ENCODE results near the gene AGBL1. TPM values are rescaled to one million over a fixed set of nuclear protein-coding genes. Genes with fewer than 3 reads are reported as not detected.
A peak's percentile ranks its signal among the peaks of the same experiment; 100 is the strongest.

The AGBL1 gene
- polyA plus RNA-seq, 1 donor, result 25.5 TPM

DNA sequence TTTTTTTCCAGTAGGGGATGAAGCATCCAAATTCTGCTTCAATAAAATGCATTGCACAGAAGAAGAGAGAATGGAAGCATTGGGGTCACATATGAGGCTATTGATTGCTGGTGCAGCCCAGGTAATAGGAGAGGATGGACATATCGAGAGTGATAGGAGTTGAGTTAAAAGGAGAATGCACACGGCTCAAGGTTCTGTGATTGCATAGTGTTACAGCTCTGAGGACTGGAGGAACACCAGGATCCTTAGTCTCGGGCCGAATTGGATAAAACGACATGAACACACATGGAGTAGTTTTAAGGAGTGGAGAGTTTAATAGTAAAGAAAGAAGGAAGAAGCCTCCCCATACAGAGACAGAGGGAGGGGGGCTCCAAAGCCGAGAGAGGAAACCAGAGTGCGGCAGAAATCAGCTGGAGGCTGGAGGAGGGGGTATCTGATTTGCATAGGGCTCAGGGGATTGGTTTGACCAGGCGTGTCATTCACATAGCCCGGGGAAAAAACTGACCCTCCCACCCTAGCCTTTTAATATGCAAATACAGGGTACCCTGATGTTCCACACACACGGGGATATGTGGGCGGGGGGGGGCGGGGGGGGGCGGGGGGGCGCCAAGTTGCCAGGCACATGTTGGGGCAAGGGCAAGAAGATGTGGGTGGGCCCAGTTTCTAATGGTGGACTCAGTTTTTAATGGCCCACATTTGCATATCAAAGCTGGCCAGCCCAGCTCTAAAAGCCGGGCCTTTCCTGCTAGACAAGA is 156.9 kb downstream of the AGBL1 start:
- DNase-seq (ENCODE audit: low read depth), result no peak

DNA sequence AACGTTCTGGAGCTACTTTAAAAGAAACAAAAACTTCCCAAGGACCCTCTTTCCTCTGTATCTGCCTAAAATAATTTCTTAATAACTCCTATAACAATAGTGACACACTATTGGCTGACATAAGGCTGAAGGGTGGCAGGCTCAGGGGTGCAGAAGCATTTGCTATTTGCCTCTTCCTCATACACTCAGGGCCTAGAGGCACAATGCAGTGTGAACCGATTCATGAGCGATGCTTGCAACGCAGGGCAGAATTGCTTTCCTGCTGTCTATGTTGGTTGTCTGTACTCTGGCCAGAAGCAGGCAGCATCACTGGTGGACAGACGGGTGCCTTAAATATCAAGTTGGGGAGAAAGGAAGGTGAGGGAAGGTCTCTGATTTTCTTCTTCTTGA is 157.4 kb downstream of the AGBL1 start:
- DNase-seq (ENCODE audit: low read depth), result no peak

DNA sequence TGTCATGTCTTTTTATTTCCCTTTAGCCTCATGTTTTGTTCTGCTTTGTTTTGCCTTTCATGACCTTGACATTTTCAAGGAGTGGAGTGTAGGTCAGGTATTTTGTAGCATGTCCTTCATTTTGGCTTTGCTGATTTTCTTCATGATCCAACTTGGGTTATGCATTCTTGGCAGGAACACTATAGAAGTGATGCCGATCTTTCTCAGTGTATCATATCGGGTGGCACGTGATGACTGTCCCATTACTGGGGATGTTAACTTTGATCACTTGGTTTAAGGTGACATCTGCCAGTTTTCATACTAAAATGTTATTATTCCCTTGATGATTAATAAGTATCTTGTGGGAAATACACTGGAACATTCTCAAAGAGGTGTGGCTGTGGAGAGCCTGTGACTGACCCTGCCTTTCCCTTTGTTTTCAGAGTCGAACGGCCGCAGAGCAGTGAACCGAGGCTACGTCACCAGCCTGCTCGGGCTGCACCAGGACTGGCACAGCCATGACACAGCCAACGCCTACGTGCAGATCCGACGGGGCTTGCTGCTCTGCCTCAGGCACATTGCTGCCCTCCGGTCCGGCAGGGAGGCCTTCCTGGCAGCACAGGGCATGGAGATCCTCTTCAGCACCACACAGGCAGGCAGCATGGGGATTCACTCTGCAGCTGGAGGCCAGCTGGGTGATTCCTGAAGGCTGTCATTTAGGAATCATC is 167.7 kb downstream of the AGBL1 start:
- no peak for DNase-seq (ENCODE audit: low read depth)

DNA sequence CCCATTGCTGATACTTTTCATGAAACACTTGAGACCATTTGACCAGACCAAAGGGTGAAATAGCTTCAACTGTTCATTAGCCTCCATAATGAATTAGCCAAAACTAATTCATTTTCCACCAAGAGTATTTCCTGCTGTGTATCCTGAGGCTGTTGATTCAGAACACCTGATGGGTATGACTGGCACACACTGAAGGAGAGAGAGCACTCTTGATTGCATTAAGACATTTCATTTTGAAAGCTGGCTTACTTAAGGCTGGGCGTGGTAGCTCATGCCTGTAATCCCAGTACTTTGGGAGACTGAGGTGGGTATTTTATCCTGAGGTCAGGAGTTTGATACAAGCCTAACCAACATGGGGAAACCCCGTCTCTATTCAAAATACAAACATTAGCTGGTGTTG is 175.6 kb downstream of the AGBL1 start:
- no peak for DNase-seq (ENCODE audit: low read depth)

DNA sequence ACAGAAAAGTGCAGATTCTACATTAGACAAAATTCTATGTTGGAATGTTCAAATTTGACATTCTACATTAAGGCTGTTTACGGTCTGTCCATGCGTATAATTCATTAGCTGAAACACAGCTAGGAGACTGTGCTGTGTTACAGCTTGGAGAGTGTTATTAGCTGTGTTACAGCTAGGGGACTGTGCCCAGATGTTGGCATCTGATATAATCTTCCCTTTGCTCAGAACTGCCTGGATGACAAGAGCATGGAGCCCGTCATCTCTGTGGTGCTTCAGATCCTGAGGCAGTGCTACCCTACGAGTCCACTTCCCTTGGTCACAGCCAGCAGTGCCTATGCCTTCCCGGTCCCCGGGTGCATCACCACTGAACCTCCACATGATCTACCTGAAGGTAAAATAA is 177.0 kb downstream of the AGBL1 start:
- DNase-seq (ENCODE audit: low read depth), result no peak

DNA sequence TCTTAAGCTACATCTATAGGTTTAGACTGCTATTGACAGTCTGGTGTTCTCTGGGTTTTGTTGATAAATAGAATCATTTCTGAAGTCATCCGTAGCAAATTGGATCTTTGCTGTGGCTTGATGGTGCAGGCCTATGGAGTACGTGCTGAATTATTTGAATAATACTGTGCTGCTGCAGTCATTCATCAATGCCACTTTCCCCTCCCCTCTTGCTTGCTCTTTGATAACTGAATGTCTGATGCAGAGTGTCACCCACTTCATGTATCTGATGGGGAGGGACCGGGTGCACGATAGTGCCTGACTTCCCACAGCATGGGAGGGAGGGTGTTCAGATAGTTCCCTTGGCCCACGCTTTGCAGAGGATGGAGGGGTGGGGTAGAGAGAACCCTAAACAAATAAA is 179.9 kb downstream of the AGBL1 start:
- no peak for DNase-seq (ENCODE audit: low read depth)

DNA sequence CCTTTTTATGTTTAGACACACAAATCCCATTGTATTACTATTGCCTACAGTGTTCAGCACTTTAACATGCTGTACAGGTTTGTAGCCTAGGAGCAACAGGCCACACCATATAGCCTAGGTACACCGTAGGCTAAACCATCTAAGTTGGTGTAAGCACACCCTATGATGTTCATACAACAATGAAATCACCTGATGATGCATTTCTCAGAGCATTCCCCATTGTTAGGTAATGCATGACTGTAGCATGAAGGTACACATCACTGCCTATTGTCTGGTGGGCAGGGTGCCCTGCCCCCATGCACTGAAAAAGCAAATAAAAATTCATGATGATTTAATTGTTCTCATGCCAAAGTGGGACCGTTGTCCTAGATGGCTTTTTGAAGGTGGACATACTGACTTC is 183.6 kb downstream of the AGBL1 start:
- no peak for DNase-seq (ENCODE audit: low read depth)

DNA sequence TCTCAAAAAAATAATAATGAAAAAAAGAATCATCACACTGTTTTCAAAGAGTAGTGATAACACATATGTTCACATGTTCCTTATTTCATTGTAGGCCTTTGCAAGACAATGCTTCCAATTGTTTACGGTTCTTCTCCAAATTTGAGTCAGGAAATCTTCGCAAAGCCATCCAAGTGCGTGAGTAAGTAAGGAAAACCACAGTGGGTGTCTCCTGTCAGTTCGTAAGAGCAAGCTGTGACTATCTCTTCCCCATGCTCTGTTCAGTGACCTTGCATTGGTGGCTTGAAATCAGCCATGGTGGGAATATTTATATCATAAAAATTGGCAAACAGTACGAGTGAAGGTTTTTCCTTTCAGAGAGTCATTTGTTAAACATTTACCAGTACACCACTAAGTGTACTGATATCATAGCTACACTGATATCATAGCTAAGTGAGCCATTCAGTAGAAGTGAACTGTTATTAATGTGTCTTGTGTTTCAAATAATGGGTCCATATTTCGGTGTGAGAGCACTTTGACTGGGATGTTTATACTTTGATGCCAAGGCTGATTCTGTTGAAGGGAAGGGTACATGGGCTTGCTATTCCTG is 187.3 kb downstream of the AGBL1 start:
- DNase-seq (ENCODE audit: low read depth), result no peak

DNA sequence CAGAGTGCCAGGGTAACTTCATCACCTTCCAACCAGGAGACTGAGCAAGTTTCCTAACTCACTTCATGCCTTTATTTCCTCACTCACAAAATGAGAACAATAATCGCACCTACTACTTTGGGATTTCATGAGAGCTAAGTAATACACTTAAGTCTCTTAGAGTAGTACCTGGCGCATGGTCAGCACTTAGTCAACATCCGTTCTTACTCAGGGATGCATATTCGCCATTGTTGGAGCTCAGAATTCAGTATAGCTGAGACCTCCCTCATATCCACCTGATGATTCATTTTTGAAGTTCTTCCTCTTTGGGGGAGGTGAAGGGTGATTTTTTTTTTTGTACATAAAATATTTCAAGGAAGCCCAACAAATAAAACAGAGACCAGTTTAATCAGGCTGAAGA is 188.2 kb downstream of the AGBL1 start:
- no peak for DNase-seq (ENCODE audit: low read depth)

DNA sequence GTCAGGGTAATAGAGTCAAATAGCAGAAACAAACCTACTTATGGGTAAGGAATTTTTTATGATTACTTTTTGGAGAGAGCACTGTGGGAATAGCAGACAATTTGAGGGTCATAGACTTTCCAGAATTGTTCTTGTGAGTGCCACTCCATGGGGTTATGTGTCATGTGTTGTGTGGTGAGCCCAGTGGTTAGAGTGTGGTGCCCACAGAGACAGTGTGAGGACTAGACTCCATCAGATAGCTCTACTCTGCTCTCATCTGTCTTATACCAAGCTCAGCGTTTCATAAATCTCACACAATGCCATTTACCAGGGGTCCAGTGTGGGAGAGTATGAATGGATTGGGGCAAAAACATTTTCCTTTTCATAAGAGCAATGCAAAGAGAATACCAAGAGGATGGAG is 188.9 kb downstream of the AGBL1 start:
- DNase-seq (ENCODE audit: low read depth), result no peak

DNA sequence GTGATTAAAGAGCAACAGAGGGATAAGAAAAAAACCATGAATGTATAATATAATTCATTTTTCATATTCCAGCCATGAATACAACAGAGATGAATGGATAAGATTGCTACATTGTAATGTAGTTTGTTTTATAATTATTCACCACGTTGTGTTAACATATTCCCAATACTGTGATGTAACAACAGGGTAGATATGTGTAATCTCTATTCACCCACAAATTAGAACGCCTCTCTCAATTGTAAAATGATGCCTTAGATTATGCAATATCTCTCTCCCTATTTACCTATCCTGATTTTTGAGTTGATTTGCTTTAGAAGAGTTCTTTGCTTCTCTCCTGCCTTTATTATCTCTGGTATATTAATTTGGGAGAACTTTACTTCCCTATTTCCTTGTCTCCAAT is 193.6 kb downstream of the AGBL1 start:
- no peak for DNase-seq (ENCODE audit: low read depth)

DNA sequence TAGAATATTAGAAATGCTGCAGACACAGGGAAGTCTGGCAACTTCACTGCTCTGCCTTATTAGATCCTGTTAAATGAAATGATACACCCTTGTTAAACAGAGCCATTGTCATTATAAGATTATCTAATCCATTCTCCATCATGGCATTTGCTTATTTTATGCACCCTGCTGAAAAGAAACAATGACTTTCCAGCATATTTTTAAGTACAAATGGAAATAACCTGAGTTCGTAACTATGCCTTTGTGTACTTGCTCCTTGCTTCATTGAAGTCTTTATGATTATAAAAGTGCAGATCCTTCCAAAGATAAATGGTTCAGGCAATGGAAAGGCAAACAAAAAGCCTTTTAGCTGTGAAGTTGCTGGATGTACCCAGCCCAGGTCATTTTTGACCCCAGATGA is 195.7 kb downstream of the AGBL1 start:
- DNase-seq (ENCODE audit: low read depth), result no peak

DNA sequence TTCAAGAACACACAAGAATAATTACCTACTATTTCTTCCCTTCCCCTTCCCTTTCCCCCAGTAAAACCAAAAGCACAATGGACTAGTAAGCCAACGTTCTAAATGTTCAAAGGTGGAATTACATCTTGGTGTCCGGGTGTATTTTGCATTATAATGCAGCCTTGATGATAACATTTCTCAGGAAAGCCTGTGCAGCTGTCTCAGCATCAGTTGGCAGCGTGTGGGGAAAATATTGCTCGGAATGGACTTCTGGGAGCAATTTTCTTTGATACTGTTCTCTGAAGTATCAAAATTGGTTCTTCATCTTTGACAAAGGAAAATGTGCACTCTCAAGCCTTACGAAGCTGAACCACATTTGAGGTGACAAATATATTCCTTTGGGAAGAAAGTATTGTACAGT is 198.9 kb downstream of the AGBL1 start:
- DNase-seq (ENCODE audit: low read depth), result no peak

DNA sequence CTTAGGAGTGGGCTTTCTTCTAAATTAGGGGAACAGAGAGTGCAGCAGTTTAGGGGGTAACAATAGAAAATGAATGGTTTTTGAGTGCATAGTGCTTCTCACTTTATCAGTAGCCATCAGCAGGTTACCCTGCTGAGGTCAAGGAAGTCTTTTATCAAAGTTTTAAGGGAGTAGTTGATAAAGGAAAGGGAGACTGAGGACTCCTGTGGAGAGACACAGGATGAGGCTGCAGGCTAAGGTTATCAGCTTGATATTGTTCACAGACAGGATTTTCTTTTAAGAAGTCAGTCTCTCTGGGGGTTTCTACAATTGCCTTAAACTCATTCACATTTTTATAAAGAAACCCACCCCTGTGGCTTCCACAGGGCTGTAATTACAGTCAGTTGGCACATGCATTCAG is 205.0 kb downstream of the AGBL1 start:
- DNase-seq (ENCODE audit: low read depth), result no peak

DNA sequence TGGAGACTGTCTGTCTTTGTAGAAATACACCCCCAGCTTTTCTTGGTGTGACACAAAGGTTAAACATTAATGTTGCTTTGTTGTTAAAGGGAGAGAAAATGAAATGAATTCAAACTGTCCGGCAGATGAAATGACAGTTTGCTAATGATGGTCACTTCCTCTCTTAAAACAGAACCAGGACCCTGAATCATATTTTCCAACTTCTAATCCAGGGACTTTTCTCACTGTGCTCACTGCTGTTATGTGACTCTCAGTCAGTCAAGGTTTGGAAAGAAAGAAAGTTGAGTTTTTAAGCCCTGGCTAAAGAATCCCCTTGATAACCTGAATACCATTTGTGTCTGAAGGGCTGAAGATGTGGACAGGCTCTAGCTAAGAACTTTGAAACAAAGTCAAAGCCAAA is 215.8 kb downstream of the AGBL1 start:
- peak; percentile 29 for DNase-seq (ENCODE audit: low read depth)

DNA sequence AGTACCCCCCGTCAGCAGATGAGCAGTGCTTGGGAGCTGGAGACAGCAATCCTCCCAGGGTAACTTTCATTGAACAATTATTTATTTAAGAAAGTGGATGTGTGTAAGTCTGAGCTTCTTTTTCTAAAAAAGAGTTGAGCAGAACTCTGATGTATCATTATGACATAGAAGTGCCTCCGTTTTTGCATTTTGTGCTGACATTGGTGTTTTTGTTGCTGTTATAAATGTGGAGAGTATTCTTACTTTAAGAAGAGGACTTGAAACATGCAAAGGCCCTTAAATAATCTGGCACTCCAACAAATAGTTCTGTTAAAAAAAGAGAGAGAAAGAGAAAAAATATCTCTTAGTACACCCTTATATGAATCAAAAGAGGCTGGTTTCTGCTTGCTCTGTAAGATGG is 217.1 kb downstream of the AGBL1 start:
- DNase-seq (ENCODE audit: low read depth), result no peak

DNA sequence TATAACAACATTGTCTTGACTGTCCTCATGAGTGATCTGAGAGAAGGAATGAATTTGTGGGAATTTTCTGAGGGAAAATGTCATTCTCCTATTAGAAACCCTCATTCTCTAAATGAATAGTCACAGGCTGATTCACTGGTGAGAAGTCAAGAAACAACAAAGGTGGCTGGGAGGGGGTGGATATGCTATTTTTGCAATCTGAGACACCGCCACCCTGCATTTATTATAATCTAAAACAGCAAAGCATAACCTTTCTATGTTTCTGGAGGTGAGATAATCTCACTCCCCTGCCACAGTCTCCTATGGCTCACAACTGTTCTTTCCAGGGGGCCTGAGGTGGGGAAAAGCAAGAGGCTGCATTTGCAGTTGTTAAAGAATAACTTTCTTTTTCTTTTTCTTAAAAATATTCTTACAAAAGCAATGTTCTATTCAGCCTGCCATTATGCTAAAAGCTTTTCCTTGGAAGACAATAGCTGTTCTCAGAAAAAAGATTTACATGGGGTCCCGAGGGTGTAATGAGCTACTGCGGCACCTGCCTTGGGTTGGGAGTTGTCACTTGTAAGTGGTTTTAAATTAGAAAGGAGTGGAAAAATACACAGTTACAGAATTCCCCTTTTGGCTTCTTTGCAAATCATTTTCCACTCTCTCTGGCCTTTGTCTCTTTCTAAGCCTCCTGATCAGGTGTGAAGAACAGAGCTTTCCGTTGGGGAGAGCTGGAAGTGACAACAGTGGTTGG is 220.9 kb downstream of the AGBL1 start:
- peak; percentile 32 for DNase-seq (ENCODE audit: low read depth)

DNA sequence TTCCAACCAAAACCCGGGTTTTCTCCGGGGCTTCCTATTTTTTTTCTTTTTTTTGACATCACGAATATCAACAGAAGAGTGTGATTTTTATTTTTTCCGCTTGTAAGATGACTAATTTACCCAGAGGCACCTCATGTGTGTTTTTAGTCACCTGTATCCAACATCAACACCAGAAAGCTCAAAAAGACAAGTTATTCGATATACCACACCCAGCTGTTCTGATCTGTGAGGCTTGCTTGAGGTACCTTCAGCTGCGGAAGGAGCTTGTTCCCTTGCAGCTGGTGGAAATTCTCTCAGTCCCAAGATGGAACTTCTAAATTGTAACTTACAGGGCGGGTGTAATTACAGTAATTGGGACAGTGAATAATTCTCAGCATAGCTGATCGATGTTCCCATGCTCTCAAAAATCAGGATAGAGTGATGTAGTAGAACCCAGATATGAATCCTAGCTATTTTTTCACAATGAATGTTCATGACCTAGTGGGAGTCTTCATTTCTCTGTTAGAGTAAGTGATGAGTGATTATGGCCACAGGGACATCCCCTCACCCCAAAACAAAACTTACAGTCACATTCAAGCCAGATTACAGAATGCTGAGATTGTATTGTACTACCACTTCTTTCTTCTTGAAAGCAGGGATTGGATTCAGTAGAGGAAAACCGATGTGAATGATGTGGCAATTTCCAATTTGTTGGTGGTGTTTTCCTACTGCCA is 232.1 kb downstream of the AGBL1 start:
- no peak for DNase-seq (ENCODE audit: low read depth)

DNA sequence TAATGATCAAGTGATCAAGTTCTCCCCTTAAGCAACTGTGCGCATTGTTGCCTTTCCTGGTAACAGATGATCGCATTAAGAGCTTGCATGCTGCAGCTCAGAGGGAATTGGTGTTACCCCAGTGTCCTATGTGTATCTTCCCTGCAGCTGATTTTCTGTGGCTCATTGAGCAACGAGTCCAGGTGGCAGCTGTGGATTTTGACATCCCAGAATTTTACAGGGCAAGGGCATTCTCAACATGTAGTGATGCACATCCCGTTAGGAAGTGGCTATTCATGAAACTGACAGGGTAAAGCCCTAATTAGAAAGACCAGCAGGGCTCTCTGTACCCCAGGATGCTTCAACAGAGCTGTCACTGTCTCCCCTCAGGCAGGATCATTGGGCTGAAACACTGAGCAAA is 232.8 kb downstream of the AGBL1 start:
- DNase-seq (ENCODE audit: low read depth), result no peak

DNA sequence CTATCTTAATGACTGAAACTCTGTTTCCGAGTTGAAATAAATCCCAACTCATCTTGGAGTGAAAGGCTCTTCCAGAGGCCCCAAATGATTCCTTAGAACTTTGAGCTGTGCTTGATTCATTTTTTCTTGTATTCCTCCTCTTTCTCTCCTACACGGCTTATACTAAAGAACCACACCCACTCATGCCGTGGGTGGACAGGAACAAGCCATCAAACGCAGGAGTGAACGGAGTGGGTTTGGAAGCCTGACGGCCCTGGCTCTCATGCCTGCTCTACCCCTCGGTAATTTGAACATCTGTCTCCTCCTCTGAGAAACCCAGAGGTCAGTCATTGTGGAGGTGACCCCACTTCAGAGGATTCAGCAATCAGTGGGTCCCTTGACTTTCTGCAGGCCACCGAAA is 236.5 kb downstream of the AGBL1 start:
- DNase-seq (ENCODE audit: low read depth), result no peak

DNA sequence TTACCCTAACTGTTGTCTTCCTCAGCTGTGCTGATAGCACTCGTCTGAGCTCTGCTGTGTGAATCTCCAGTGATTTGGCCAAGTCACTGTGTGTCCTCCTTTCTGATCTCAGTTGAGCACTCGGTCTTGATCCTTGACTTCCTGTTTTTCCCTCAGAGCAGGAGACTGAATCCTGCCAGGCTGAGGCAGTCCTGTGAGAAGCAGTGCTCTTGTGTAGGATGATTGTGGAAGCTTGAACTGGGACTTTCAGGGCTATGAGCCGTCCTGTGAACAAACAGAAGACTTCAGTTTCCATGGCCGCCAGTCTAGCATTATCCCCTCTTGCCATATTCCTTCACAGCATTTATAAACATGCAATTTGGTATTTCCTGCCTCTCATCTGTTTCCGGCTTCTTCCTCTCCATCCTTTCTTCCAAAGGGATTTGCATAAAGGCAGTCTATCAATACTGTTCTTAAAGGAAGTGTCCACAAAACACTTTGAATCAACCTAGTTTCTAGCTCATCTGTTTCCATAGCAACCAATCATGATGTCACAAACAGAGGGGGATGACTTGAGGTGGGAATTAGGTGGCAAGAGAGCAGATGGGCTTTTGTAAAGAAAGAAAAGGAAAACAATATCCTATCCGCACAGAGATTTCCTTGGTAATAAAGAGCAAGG is 237.2 kb downstream of the AGBL1 start:
- peak; percentile 32 for DNase-seq (ENCODE audit: low read depth)

Data from forelimb muscle (tissue), 1 donor.